Keratinocyte (primary cell): ENCODE data around the gene NR2C1.
A peak's percentile ranks its signal among the peaks of the same experiment; 100 is the strongest.

Experiments used
- EZH2 ChIP-seq: IDR thresholded peaks from one replicate; pipeline ENCODE4 v1.6.1; 2012; ENCODE audit warnings: inconsistent platforms, mild to moderate bottlenecking, low read length, moderate library complexity
- TF ChIP-seq, protein P1 (sequence below), 3 experiments: IDR thresholded peaks in 1 of 3; conservative IDR thresholded peaks in 1 of 3; optimal IDR thresholded peaks in 1 of 3; 2 replicates in 2 of 3; 3 replicates in 1 of 3; pipeline versions ENCODE3 to v1.5.1; 2011; ENCODE audit warnings: low read length in 3 of 3, mild to moderate bottlenecking in 3 of 3, moderate library complexity in 2 of 3, control low read depth in 1 of 3, inconsistent platforms in 1 of 3; ENCODE audit not compliant: insufficient read depth in 2 of 3; ENCODE audit errors: extremely low read depth in 1 of 3

GRCh38 chr12:95117178-95117599, 43.8 kb upstream of the NR2C1 start:
- TF ChIP-seq, protein P1, sequence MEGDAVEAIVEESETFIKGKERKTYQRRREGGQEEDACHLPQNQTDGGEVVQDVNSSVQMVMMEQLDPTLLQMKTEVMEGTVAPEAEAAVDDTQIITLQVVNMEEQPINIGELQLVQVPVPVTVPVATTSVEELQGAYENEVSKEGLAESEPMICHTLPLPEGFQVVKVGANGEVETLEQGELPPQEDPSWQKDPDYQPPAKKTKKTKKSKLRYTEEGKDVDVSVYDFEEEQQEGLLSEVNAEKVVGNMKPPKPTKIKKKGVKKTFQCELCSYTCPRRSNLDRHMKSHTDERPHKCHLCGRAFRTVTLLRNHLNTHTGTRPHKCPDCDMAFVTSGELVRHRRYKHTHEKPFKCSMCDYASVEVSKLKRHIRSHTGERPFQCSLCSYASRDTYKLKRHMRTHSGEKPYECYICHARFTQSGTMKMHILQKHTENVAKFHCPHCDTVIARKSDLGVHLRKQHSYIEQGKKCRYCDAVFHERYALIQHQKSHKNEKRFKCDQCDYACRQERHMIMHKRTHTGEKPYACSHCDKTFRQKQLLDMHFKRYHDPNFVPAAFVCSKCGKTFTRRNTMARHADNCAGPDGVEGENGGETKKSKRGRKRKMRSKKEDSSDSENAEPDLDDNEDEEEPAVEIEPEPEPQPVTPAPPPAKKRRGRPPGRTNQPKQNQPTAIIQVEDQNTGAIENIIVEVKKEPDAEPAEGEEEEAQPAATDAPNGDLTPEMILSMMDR (optimal IDR thresholded peaks at IDR 0.05 in 1 of 3, IDR thresholded peaks at IDR 0.05 in 1 of 3, conservative IDR thresholded peaks at IDR 0.05 in 1 of 3; ENCODE audit: extremely low read depth in 1 of 3, insufficient read depth in 2 of 3, low read length in 3 of 3): peak in 2 of 3 experiments; percentile 34 to 74
- no peak for TF ChIP-seq EZH2
